Measurements from ENCODE around the gene SRPX2. TPM values are rescaled to one million over a fixed set of nuclear protein-coding genes. Genes with fewer than 3 reads are reported as not detected.

The SRPX2 gene
- total RNA-seq, 1 experiment from 2014 or later, result 11.2 TPM

Other genes starting within 250 kb of the SRPX2 start
- gene PCDH19, start 233.9 kb upstream of the SRPX2 start, total RNA-seq (2014; rRNA removed; shearing (Covaris generic); ENCODE audit: low replicate concordance), result not detected in 2 replicates
- not detected in 2 replicates for gene TNMD, start 59.3 kb upstream of the SRPX2 start, total RNA-seq (2014; rRNA removed; shearing (Covaris generic); ENCODE audit: low replicate concordance)
- 16.9 and 39.9 TPM in 2 replicates for gene TSPAN6, start 7.4 kb upstream of the SRPX2 start, total RNA-seq (2014; rRNA removed; shearing (Covaris generic); ENCODE audit: low replicate concordance)
- 0.23 and 1.2 TPM in 2 replicates for gene SYTL4, start 87.9 kb downstream of the SRPX2 start, total RNA-seq (2014; rRNA removed; shearing (Covaris generic); ENCODE audit: low replicate concordance)
- 28.2 and 28.9 TPM in 2 replicates for gene CSTF2, start 176.2 kb downstream of the SRPX2 start, total RNA-seq (2014; rRNA removed; shearing (Covaris generic); ENCODE audit: low replicate concordance)
- gene NOX1, start 230.2 kb downstream of the SRPX2 start, total RNA-seq (2014; rRNA removed; shearing (Covaris generic); ENCODE audit: low replicate concordance), result not detected in 2 replicates

Measured in Caki2 (cell line).